ENCODE measurements around the gene ASGR1.

ASGR1 gene

DNA sequence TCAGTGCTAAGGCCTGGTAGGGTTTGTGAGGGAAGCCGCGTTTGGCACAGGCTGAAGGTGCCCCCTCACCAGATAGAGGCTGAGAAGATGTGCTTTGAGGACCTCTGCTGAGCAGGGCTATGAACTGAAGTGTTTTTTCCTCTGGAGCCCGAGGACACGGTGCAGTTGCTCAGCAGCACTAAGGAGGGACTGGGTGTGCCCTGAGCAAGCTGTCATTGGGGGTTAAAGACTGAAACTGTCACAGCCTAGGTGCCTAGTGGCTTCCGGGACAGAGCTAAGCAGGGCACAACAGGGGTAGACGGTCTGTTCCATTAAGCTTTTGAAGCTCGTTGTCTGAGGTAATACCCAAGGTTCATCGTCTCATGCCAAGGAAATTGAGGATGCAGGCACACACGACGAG is 39.8 kb downstream of the ASGR1 start:
- TF ChIP-seq CTCF (IDR thresholded peaks at IDR 0.05; ENCODE audit: low read depth, low read length), result no peak
- H3K4me3 ChIP-seq (ENCODE audit: low read depth, low read length), result no peak overlapping the region

DNA sequence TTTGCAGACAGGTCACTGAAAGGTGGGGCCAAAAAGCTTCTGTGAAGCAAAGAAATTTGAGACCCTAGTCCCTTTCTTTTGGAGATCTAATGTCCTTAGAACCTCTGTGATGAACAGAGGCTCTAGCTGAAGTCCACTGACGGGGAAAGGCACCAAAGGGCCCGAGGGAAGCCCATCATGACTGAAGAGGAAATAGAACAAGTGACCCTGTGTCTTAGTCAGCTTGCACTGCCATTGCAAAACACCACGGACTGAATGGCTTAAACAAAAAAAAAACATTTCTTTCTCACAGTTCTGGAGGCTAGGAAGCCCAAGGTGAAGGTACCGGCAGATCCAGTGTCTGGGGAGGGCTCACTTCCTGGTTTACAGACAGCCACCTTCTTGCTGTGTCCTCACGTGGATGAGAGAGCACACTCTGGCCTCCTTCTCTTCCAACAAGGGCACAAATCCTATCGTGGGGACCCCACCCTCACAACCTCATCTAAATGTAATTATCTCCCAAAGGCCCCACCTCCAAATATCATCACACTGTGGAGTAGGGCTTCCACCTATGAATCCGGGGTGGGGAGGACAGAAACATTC is 40.3 kb downstream of the ASGR1 start:
- TF ChIP-seq CTCF (IDR thresholded peaks at IDR 0.05; ENCODE audit: low read depth, low read length), result no peak
- no peak overlapping the region for H3K4me3 ChIP-seq (ENCODE audit: low read depth, low read length)

DNA sequence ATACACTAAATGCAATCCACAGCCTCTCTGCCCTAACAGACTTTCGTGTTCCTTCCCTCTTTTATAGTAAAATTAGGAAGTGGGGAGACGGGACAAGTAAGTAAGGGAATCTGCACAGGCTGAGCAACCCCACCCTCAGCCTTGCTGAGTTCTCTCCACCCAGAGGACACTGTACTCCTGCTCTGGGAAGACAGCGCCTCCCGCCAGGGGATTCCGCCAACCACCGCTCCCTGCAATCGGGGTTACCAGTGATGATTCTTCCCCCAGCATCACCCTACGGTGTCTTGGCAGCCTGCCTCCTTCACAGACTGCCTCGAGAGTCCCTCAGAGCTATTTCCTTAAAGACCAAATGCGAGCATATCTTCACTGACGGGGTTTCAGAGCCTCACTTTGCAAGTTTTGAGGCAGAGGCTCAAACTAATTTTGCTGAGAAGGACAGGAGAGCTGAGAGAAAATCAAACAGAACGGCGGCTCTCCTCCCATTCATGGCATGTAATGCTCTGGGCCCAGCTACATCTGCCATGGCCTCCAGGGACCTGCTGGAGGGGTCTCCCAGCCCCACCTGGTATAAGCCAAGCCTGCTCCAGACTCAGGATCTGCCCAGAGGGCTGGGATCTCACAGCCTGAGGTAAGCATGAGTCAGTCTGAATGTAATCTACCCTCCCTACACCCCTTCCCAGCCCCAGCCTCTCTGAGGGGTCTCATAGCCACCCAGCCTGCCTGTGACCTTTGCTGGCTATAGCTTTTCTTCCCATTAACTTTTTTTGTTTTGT is 41.8 kb downstream of the ASGR1 start:
- H3K4me3 ChIP-seq (ENCODE audit: low read depth, low read length), result no peak overlapping the region
- TF ChIP-seq CTCF (IDR thresholded peaks at IDR 0.05; ENCODE audit: low read depth, low read length), result no peak

DNA sequence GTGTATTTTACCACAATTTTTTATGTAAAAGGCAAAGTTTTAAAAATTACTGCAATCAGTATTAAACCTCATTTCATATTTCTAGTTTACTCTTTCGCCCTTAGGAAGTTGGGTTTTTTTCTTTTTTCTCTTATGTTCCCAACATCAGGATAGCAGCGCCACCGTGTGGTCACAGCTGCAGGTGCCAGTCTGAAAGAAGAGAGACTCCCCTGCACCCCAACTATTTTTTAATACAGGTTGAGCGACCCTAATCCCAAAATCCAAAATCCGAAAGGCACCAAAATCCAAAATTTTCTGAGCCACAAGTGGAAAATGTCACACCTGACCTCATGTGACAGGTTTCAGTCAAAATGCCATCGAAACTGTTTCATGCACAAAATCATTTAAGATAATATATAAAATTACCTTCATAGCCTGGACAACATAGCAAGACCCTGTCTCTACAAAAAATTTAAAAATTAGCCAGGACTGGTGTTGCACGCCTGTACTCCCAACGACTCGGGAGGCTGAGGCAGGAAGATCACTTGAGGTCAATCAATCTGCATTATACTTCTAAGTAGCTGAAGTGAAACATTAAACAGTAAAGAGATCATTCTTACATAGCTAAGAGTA is 42.8 kb downstream of the ASGR1 start:
- TF ChIP-seq CTCF (IDR thresholded peaks at IDR 0.05; ENCODE audit: low read depth, low read length), result peak; percentile 93
- no peak overlapping the region for H3K4me3 ChIP-seq (ENCODE audit: low read depth, low read length)

DNA sequence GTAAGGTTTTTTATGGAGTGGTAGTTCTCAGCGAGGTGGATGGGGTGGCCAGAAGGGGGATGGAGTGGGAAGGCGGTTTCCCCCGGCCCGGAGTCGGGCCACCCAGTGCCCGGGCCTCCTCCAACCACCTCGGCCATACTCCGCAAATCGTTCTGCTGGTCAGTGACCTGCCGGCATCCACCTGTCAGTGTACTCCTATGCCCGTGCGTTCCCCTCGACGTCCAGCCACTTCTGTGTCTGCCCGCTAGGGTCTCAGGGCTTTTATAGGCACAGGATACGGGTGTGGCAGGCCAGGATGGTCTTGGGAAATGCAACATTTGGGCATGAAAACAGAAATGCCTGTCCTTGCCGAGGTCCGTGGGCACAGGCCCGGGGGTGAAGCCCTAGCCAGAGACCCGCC is 45.3 kb downstream of the ASGR1 start:
- TF ChIP-seq CTCF (IDR thresholded peaks at IDR 0.05; ENCODE audit: low read depth, low read length), result no peak
- no peak overlapping the region for H3K4me3 ChIP-seq (ENCODE audit: low read depth, low read length)

DNA sequence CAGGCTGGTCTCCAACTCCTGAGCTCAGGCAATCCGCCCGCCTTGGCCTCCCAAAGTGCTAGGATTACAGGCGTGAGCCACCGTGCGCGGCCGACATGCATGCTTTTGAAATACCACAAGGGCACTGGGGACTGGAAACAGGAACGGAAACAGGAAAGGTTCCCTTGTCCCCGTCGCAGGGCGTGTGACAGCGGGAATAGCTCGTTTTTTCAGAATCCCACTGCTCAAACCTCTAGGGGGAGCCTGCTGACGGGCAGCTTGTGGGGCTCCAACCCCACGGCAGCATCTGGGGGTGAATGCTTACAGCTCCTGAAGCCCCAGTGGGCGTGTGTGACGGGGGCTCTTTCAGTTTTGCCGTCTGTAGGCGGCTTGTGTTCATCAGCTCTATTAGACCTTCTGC is 45.7 kb downstream of the ASGR1 start:
- TF ChIP-seq CTCF (IDR thresholded peaks at IDR 0.05; ENCODE audit: low read depth, low read length), result peak; percentile 31; the same call in 1 of the 2 replicates
- no peak overlapping the region for H3K4me3 ChIP-seq (ENCODE audit: low read depth, low read length)

DNA sequence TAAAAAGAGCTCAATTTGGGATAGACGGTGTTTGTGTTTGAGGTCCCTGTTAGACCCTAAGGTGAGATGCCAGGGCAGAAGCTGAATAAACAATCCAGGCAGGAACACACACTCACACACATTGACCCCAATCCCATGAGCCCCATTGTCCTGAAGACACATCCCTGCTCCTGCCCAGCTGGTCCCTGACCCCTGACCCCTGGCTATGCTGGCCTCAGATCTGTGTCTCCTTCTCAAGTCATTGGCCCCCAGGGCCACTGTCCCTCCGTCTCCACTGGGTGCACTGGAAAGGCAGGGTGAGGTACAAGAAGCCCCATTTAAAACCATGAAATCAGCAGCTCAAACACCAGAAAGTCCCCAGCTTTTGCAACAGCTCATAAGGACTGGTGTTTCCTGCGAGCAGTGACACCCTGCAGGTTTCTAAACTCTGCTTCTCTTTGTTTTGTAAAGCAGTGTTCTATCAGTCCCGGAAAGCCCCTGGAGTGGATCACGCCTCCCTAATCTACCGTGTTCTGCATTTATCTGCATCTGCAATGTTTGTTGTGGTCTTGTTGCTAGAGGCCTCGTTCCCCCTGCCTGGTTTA is 46.6 kb downstream of the ASGR1 start:
- H3K4me3 ChIP-seq (ENCODE audit: low read depth, low read length), result no peak overlapping the region
- TF ChIP-seq CTCF (IDR thresholded peaks at IDR 0.05; ENCODE audit: low read depth, low read length), result no peak
